Lower leg skin (tissue), 3 donors: ENCODE results near the gene APOL5.

Source experiments
- POLR2A ChIP-seq, 2 donors: fragments of 450-650 bp; IDR thresholded peaks; one replicate each; pipeline ENCODE4 v1.6.1; 2016 to 2017; ENCODE audit warnings: antibody characterized with exemption in 2 of 2, mild to moderate bottlenecking in 1 of 2, moderate library complexity in 1 of 2
- TF ChIP-seq, protein P1 (sequence below), 3 donors: fragments of 450-650 bp; IDR thresholded peaks; one replicate each; pipeline ENCODE4 v1.5.1; 2016; ENCODE audit warnings: antibody characterized with exemption in 3 of 3, mild to moderate bottlenecking in 3 of 3, moderate library complexity in 2 of 3

DNA sequence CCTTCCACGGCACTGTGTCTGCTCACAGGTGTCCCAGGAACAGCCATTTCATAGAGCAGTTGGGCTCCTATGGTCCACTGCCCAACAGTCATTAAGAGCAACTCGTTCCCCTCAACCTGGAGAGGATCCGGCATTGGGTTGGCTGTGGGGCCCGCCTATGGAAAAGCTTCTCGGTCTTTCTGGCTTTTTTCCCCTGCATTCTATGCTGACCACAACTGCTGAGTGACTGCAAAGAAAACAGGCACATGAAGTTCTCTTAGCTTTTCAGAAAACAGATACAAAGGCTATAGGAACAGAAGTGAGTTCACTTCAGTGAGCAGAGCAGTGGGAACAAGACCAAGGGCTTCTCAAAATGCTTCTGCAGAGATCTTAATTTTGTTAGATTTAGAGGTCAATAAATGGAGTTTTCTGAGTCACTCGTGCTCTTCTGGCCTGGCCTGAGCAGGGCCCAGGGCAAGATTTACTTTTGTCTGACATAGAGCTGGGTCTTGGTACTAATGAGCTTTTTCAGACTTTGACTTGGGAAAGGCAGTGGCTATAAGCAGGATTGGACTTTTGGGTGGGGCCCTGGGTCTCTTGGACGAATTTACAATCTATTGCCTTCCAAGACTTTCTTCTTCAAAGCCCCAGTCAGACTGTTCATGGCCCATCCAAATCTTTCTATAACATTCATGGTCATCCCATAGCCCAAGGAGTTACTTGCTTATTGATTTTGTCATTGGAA lies 13.6 kb upstream of the APOL5 start:
- TF ChIP-seq, protein P1, sequence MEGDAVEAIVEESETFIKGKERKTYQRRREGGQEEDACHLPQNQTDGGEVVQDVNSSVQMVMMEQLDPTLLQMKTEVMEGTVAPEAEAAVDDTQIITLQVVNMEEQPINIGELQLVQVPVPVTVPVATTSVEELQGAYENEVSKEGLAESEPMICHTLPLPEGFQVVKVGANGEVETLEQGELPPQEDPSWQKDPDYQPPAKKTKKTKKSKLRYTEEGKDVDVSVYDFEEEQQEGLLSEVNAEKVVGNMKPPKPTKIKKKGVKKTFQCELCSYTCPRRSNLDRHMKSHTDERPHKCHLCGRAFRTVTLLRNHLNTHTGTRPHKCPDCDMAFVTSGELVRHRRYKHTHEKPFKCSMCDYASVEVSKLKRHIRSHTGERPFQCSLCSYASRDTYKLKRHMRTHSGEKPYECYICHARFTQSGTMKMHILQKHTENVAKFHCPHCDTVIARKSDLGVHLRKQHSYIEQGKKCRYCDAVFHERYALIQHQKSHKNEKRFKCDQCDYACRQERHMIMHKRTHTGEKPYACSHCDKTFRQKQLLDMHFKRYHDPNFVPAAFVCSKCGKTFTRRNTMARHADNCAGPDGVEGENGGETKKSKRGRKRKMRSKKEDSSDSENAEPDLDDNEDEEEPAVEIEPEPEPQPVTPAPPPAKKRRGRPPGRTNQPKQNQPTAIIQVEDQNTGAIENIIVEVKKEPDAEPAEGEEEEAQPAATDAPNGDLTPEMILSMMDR (IDR thresholded peaks at IDR 0.05) = no peak
- TF ChIP-seq POLR2A (IDR thresholded peaks at IDR 0.05) = no peak
